HG02642 (cell line): ENCODE measurements around the gene AP2A2.

Experiments used
- ATAC-seq: cut with Tn5 transposase; IDR thresholded peaks from one replicate; pipeline ENCODE4 v1.9.1; 2021; ENCODE audit warnings: mild to moderate bottlenecking; ENCODE audit not compliant: unreplicated experiment, poor library complexity

The AP2A2 gene

DNA sequence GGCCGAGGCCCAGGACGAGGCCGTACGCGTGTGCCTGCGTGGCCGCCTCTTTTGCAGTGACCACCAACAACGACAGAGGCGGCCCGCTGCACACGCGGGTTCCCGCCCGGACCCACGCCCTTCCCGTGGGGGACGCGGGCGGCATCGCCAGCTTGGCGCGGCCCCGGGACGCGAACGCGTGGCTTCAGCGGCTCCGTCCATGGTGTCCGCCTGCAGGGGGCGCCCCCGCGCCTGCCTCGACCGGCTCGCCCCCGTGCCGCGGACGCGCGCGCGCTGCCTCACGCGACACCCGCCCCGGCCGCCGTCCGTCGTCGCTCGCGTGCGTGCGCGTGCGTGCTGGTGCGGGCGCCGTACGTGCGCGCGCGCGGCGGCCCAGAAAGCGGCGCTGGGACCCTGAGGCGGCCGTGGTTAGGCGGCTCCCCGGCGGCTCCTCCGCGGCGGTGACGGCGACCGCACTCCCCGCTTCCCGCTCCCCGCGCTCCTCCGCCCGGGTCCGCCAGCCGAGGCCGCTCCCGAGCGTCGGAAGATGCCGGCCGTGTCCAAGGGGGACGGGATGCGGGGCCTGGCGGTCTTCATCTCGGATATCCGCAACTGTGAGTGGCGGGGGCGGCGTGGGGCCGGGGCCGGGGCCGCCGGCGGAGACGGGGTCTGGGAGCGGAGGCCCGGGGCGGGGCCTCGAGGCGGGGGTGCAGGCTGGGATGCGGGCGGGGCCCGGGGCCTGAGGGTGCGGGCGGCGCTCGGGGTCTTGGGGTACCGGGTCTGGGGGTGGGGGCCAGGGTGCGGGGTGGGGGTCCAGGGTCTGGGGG, at the start of gene AP2A2:
Gene AP2A2, plus strand, starts transcription at position 375 of the 806 bp plus-strand sequence. Its CDS starts 152 bp downstream, at position 527.
- ATAC-seq, result peak; percentile 71

DNA sequence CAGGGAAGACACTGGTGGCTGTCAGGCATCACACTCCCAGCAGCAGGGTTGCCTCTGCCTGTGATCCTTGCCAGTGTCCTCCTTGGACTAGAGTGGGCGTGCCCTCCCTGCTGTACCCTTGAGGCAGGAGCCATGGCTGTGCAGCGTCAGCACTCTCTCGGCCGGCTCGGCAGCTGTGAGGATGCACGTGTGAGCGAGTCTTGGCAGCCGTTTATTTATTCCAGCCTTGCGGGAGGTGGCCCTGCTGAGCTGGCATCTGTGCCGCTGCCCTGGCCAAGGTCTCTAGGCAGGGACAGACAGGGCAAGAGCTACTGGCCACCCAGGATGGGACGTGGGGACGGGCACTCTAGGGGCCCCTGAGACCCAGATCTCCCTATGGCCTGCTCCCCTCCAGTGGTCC, 49.1 kb upstream of the AP2A2 start:
- no peak for ATAC-seq

DNA sequence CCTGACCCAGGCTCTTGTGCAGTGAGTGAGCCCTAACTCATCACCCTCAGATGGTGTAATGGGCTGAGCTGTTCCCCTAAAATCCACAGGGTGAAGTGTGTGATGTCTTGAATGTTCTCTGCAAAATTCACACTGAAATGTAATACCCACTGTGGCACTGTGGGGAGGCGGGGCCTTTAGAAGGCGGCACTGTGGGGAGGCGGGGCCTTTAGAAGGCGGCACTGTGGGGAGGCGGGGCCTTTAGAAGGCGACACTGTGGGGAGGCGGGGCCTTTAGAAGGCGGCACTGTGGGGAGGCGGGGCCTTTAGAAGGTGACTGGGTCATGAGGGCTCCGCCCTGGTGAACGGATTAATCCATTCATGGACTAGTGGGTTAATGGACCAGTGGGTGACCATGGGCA, 48.1 kb upstream of the AP2A2 start:
- no peak for ATAC-seq

DNA sequence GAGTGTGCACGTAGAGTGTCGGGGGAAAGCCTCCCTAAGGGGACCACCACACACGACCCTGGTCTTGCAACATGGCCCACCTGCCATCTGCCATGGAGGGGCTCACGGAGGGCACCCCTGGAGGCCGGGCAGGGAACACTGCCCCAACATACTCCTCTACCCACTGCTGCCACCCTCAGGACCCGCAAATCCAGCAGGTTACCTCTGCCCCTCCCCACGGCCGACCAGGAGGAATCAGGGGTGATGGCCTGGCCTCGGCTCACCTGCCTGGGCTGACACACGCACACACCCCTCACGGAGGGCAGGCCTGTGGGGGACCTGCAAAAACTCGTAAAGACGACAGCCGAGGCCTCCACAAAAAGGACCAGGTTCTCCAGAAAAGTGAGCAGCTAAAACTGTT, 45.2 kb upstream of the AP2A2 start:
- no peak for ATAC-seq

DNA sequence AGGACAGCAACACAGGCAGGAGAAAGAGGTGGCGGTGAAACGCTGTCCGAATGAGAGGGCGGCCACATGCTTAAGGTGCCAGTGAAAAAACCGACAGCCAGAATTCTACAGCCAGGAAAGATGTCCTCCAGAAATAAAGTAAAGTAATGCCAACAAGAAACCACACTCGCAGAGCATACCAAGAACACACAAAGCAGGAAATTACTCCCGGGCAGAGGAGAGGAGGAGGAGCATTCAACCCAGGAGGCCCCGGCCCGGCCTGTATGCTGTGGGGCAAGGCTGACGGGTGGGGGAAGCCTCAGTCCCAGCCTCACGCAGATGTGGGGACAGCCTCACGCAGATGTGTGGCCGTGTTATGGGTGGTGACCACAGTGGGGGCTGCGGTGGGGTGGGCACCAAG, 43.1 kb upstream of the AP2A2 start:
- no peak for ATAC-seq

DNA sequence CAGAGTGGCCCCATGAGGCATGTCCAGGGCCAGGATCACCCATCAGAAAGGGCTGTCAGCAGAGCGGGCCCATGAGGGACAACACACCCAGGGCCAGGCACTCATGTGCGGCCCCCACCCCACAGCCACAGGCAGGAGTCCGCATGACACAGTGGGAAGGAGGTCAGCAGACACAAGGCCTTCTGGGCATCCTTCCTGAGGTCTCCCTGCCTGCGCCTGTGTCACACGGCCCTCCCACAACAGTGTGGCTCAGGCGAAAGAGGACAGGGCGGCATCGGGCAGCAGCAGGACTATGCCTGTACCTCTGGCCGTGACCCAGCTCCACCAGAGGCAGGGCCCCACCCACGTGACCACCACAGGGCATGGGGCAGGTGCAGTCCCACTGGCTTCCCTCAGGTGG, 42.1 kb upstream of the AP2A2 start:
- ATAC-seq, result no peak

DNA sequence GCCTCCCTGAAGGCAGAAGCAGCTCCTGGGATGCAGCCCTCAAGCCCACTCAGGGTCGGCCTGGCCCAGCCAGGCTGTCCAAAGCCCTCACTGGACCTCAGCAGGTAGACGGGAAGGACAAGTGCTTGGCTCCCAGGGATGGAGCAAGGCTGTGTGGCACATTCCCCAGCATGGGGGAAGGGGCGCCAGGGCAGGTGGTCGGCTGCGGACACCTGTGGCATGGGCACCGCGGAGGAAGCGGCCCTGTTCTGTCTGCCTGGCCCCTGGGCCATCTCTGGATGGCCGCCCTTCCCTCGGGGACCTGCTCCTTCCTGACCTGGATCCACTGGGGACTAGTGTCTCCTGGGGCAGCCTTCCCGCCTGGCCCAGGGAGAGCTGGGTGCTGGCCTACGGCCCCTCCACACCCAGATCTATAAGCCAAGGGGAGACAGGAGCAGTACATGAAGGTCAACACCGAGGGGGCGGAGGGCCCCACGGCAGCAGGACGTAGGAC, 41.0 kb upstream of the AP2A2 start:
- ATAC-seq, result no peak

DNA sequence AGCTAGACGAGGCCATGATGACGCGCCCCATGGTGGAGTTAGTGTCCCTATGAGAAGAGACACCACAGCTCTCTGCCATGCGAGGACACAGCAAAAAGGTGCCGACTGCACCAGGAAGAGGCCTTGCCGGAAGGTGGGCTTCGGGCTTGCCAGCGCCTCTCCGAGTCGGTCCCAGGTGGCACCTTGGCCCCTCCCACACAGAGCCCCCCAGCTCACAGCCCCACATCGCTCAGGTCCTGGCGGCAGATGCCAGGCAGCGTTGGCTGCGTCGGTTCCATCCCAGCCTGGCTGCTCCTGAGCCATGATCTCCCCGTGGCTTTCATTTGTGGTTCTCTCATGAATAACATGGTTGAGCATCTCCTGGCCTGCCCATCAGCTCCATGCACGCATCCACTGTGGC, 39.1 kb upstream of the AP2A2 start:
- ATAC-seq, result no peak

DNA sequence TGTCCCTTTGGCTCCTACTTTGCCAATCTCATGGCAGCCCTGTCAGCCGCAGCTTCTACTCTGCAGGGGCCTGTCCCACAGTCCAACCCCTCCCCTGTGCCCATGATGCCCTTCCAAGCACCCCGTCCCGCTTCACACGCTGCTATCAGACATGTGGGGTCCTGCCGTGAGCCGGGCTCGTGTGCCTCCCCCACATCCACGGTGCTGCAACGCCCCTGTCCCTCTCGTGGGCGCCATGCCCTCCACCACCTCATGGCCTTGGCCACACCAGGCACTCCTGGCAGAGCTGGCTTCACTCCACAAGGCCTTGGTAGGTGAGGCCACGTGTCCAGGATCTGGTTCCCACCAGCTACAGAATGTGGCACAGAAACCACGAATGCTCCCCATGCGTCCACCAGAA, 38.1 kb upstream of the AP2A2 start:
- no peak for ATAC-seq

DNA sequence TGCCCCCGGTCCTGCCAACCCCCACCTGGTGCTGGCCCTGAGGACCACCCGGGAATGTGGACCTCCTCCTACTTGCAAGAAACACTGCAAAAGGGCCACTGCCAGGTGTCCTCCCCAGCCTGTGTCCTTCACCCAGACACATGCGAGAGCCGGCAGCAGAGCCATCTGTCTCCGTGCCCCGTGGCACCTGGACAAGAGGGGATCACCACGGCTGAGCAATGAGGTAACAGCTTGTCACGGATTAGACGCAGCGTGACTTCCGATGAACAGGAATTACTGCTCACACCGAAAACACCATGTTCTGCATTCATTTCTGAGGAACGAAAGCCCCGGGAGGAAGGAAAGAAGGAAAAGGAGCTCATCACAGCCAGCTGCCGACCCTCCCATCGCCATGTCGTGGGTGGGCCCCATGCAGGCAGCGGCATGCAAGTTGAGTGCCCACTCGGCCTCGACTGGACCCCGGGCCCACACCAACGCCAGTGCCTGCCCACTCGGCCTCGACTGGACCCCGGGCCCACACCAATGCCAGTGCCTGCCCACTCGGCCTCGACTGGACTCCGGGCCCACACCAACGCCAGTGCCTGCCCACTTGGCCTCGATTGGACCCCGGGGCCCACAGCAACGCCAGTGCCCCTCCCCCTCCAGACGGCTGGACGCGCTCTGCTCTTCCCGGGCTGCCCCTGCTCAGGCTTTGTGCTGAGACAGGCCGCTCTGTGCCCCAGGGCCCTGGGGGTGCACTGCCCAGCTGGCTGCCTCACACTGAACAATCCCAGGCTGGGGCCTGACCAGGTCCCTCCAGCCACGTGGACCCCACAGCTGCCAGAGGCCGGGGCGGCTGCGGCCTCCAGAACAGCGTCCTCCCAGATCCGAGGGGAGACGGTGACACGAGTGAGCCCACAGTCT, 37.1 kb upstream of the AP2A2 start:
- no peak for ATAC-seq

DNA sequence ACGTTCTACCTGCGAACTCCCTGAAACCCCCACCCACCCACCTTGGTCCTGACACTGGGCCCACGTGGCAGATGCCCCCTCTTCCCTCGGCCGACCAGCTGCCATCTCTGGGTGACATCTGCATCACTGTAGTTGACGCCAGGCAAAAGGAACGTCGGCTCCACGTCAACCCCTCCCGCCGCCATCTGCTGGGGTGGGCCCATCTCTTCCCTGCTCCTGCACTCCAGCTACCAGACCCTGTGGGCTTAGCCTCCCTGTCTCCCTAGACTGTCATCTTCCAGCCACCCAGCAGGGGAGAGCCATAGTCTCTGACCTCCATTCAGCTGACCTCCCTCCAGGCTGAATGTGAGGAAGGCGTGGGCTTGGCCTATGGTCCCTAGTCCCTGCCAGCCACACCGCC, 36.4 kb upstream of the AP2A2 start:
- no peak for ATAC-seq

DNA sequence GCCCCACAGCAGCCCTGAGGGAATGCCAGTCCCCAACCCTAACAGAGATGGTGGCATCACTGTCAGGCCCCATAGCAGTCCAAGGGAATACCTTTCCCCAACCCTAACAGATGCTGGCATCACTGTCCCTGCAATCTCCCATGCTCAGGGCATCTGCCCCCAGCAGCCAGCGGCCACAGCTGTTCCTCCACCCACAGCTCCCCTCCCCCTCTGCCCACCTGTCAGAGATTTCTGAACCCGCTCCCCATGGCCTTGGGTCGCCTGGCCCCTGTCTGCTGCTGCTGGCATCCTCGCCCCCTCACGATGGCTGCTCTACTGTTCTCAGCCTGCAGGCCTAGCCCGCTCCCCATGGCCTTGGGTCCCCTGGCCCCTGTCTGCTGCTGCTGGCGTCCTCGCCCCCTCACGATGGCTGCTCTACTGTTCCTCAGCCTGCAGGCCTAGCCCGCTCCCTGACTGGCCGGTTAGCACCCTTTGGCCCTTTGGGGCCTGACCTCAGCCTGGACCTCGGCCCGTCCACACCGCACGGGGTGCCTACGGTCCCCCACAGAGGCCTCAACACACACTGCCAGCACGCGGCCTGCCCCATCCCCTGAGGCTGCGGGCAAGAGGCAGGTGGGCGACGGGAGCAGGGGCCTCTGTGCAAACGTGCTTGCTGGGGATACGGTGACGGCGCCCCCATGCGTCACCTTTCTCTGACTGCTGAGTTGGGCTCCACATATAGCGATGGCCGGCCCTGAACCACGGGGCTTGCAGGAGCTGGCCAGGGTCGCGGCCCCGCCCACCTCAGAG, 35.8 kb upstream of the AP2A2 start:
- ATAC-seq, result no peak

DNA sequence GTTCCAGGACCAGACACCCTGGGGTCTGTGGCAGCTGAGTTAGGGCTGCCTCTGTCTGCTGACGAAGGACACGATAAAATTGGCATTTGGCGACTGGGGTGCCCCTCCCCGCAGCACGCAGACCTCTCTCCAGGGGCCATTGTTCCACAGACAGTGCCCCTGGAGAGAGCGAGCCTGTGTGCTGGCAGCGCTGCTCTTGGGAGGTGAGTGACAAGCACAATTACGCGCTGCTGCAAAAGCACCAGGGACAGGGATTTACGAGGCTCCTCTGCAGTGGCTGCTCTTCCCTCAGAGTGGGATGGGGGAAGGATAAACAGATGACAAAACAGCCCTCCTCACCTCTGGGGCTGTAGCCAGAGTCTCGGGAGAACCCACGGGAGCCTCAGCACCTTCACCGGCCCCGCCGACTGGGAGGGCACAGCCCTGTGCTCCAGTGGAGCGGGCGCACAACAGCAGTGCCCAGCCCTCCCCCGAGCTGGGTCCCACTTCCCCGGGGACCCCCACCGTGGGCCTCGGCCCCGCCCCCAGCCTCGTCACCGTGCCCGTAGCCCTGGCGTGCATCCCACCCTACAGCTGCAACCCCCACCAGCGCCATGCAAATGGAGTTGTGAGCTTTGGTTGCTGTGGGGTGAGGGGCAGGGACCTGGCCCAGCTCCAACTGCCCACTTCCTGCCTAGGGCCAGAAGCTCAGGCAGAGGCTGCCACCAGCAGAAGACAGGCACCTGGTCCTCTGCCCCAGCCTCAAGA, 34.7 kb upstream of the AP2A2 start:
- ATAC-seq, result no peak

DNA sequence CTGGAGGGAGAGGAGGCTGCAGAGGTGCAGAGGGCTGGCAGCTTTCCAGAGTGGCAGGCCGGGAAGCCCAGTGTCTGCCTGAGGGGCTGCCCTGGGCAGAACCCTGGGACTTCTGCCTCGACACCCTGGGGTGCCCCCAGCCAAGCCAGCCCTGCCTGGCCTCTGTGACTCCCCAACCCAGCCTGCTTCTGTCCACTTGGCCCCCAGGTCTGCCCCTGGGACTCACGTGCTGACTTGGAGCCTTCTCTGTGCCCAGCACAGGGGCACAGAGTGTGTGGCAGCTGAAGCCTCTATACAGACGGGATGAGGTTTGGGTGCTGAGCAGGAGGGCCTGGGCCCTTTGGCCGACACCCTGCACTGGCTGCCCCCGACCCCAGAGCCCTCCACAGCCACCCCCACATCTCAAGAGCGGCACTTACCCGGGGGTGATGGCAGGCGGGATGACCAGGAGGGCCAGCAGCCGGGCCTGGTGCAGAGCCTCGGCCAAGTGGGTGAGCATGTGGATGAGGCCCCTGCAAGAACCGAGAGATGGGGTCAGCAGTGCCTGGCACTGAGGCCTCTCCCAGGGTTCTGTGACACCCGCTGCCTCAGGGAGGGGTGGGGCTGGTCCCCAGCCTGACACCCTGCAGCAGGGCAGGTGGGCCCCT, 32.5 kb upstream of the AP2A2 start:
- ATAC-seq, result no peak

DNA sequence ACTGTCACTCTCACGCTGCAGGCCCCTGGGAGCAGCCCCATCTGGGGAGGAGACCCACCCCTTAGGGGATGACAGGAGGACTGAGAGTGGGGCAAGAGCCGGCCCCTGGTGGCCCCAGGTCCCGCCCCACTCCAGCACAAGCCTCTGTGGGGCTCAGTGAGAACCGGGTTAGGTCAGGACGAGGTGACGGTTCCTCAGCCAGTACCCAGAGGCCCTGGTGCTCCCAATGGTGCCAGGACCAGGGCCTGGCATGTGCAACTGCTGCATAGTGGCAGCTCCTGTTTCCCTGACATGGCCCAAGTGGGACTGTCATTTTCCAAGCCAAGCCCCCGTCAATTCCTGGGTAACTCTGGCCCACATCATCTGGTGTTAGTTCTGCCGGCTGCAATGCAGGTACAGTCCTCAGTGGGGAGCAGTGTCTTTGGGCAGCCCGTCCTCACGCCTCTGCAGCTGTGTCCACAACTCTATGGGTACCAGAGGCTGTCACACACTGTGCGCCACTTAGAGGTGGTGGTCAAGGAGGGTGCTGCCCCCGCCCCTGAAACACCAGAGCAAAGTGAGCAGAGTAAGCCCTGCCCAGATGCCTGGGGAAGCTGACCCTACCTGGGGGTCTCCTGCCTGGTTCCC, 31.0 kb upstream of the AP2A2 start:
- ATAC-seq, result no peak

DNA sequence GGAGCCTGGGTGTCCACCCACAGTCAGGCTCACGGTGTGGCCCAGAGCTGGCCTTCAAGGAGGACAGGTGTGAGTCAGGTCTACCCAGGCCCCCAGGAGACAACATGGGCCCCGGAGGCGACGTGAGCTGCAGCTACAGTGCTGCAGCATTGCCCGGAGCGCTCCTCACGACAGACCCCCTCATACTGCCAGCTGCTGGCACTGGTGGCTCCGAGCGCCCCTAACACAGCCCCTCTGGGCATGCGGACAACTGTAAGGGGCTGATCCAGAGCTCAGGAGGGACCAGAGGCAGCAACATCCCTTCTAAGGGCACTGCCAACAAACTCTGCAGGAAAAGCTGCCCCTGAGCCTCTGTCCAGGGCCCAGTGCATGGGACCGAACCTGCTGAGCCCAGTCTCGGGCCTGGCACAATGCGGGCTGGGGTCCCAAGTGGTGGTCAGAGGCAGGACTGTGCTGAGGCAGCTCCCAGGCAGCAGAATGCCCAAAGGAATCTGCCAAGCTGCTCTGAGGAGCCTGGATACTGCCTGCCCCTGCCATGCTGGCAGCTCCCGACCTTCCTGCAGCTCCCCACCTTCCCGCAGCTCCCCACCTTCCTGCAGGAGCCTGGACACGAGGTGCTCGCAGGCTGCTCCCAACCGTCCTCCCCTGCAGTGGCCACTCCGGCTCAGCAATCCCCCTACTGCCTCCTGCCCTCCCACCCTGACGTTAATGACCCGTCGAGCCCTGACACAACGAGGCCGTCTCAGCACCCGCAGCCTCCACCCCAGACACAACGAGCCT, 30.1 kb upstream of the AP2A2 start:
- ATAC-seq, result no peak

DNA sequence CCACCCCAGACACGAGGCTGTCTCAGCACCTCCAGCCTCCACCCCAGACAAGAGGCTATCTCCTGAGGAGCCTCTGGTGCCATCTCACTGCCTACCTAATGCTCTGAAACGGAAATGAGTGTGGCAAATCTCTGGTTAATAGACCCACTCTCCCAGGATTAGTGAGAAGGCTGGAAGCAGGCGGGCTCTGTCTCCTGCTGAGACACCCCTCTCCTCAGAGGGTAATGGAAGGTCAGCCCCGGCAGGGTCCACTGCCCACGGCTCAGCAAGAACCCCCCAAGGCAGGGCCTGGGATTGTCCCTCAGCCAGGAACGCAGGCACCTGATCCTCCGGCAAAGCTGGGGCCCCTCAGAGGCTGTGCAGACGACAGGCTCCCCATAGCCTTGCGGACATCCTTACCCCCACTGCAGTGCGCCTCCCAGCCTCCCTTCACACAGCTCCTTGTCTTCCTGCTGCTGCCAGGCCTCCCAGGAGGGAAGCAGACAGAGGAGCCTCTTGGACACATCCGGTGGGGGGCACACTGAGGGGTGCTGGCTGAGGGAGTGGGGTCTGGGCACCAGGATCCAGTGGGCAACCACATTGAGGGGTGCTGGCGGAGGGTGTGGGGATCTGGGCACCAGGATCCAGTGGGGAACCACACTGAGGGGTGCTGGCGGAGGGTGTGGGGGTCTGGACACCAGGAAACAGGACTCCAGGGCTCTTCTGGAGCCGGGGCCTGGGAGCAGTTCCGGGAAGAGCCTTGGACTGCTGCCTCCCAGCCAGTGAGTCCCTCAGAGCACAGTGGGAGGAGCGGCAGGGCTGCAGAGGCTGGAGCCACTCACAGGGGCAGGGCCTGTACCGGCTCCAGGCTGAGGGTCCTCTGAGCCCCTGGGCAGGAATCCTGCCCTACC, 28.2 kb upstream of the AP2A2 start:
- no peak for ATAC-seq
